HG03039 (cell line): ENCODE measurements around the gene ACP2.

Source experiments
- ATAC-seq: cut with Tn5 transposase; IDR thresholded peaks from one replicate; pipeline ENCODE4 v1.9.1; 2021; ENCODE audit warnings: mild to moderate bottlenecking, moderate library complexity; ENCODE audit not compliant: unreplicated experiment

The ACP2 gene

GRCh38 chr11:47269002-47269828, 20.6 kb upstream of the ACP2 start:
- peak; percentile 45 for ATAC-seq

- ATAC-seq, result no peak
These were observed 19.9 kb upstream of the ACP2 start for GRCh38 chr11:47268448-47269001.

- ATAC-seq, result no peak
These were observed 19.3 kb upstream of the ACP2 start for GRCh38 chr11:47267876-47268275.

DNA sequence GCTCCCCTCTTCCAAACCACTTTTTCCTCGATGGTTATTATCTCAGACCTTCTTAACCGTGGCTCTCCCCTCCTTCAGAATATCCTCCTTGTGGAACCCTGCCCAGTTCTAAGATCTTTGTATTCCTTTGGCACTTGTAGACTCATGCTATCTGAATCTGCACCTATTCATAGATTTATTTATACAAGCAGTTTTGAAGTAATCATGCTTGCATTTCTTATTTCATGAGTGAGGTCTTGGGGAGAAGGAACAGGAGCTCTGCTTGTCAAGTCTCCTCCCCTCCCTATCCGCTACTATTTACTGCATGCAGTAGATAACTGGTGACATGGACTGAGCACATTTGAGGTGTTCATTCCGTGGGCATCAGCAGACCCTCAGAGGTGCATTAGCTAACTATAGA, 15.9 kb upstream of the ACP2 start:
- no peak for ATAC-seq

DNA sequence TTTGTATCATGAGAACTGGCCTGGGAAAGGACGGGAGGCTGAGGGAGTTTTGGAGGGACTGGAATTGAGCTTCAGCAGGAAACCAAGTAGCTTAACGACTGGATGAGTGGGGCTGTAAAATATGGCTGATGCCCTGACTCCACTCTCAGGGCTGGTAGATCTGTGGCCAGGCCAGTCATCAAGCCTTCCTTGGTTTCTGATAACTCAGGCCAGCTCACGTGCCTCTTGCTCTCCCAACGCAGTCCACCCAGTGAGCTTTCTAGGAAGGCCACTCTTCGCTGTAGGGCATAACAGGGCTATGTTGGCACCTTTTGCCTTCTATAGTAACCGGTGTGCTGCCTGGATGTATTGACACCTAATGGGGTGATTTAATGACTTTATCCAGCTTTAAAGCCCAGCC, 15.5 kb upstream of the ACP2 start:
- ATAC-seq, result no peak

DNA sequence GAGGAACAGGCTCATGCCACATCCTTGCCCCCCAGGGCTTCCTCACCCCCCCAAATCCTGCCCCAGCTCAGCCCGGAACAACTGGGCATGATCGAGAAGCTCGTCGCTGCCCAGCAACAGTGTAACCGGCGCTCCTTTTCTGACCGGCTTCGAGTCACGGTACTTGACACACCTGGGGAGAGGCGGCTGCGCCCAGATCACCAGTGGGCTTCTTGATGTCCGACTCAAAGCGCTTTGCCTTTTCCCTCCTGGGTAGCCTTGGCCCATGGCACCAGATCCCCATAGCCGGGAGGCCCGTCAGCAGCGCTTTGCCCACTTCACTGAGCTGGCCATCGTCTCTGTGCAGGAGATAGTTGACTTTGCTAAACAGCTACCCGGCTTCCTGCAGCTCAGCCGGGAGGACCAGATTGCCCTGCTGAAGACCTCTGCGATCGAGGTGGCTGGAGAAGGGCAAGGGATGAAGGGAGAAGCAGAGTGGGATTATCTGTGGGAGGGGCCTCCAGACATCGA, 12.7 kb upstream of the ACP2 start:
- ATAC-seq, result no peak

- ATAC-seq, result no peak
These were observed 11.8 kb upstream of the ACP2 start for GRCh38 chr11:47260366-47260765.

GRCh38 chr11:47259232-47259977, 10.8 kb upstream of the ACP2 start:
- ATAC-seq, result no peak

DNA sequence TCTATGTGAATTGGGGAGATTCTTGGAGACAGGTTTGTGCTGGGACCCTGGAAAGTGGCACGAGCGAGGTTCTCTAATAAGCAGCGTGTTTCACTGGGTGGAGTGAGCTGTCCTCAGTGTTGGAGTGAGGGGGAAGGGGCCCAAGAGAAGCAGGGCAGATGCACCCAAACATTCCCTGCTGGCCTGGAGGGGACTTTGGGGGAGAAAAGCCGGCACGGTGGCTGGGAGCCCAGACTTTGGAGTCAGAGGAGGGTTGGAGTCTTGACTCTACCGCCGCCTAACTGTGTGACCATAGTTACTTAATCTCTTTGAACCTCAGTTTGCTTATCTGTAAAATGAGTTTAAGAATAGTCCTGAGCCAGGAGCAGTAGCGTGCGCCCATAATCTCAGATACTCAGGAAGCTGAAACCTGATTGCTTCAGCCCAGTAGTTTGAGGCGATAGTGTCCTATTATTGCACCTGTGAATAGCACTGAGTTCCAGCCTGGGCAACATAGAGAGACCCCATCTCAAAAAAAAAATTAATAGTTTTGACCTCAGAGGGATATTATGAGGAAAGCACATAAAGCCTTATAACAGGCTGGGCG, 9.8 kb upstream of the ACP2 start:
- ATAC-seq, result no peak

DNA sequence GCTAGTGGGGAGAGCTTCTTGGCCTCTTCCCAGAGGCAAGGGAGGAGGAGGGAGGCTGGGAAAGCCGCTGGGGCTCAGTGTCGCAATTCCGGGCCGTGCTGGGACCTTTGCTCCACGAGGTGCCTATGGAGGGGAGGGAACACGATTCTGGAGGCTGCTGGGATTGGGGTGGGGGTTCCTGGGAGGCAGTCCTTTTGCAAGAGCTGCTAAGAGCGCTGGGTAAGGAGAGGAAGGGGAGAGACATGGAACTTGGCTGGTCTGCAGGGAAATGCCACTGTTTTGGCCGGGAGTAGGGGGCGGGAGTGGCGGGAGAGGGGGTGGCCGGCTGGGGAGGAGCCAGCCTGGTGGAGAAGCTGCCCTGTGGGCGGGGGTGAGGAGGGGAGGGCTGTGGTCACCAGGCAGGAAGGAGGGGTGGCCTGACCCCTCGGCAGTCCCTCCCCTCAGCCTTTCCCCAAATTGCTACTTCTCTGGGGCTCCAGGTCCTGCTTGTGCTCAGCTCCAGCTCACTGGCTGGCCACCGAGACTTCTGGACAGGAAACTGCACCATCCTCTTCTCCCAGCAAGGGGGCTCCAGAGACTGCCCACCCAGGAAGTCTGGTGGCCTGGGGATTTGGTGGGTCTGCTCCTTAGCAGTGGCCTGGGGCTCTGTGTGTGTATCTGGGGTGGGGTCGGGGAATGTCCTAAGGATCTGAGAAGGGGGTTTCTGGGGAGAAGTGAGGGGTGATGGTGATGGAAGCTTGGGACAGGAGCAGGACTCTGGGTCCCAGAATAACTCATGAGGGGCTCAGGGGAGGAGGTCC, 9.1 kb upstream of the ACP2 start, which contains the start of gene NR1H3:
Gene NR1H3 (plus strand): TSS at position 480 of the 800 bp plus-strand sequence. CDS start 1,221 bp downstream, outside the sequence.
- no peak for ATAC-seq

GRCh38 chr11:47257177-47257516, 8.5 kb upstream of the ACP2 start:
- ATAC-seq, result no peak

DNA sequence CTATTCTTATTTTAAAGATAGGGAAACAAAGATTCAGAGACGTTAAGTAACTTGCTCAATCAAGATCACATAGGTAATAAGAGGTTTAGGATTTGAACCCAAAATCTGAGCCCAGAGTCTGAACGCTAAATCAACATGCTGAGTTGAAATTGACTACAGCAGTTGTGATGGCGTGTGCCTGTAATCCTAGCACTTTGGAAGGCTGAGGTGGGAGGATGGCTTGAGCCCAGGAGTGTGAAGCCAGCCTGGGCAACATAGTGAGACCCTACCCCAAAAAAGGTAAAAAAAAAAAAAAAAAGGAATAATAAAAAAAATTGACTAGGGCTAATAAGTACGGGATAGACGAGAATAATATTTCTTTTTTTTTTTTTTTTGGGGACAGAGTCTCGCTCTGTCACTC, 7.8 kb upstream of the ACP2 start:
- ATAC-seq, result no peak

DNA sequence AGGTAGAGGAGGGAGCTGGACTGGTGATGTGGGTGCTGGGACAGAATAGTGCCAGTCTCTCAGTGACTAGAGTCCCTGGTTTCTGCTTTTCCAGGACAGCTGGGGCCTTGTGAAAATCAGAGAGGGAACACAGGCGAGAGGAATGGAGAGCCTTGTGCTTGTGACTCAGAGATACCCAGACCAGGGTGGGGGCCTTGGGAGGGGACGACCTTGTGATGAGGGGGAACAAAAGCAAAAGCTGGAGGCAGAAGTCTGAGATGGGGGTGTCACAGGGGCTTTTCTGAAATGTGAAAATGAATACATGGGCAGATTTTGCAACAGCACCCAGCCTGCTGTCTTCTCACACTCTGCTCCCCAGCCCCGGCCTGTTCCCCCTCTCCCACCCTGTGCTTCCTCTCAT, 5.8 kb upstream of the ACP2 start:
- ATAC-seq, result no peak

DNA sequence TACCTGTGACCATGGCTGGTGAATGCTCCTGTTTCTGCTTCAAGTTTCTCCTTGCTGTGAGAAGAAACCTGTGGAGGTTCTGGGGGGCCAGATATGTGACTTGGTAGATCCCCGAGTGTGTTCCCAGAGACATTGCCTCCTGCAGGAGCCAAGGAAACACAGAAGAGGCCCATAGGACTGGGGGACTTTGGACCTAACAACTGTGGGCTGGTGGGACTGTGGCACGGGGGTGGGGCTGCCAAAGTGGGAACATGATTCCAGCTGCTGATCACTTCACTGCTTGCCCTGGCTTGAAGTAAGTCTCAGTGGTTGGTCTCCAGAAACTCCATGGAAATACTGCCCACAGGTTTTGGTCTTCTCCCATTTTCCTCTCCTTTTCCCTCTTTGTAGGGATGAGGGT, 5.0 kb upstream of the ACP2 start:
- no peak for ATAC-seq

- no peak for ATAC-seq
These were observed 3.1 kb upstream of the ACP2 start for GRCh38 chr11:47251751-47252150.

DNA sequence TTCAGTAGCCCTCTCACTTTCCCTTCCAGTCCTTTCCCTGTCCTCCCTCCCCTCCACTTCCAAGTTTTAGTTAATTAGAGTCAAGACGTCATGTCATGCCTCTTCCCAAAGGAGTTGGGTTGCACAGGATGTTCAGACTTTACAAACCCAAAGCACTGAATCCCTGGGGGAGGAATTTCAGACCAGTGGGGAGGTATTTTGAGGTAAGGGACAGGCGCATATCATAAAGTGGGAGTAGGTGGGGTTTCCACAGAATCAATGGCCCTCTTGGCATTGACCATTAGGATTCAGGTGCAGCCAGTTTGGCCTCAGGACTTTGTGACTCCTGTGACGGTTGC, 733 bp upstream of the ACP2 start:
- ATAC-seq, result no peak

- ATAC-seq, result peak; percentile 21
These were observed 330 bp downstream of the ACP2 start for GRCh38 chr11:47248304-47248663.

DNA sequence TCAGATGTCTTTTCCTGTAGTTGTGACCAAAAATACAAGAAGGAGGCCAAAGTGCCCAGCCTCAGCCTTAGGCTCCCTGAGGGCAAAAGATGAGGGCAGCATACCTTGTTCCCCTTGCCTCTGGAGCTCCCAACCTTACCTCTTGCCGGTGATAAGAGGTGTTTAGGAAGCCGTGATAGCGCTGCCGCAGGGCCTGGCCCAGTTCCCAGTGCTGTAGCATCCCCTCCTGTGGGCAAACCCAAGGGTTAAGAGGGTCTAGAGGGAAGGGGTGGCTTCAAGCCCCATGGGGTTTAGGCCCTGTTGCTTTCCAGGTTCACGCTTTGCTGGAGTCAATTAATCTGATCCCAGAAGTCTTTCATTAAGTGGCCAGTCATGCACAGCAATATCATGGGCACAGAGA, 1.1 kb downstream of the ACP2 start:
- no peak for ATAC-seq

- no peak for ATAC-seq
These were observed 2.8 kb downstream of the ACP2 start for GRCh38 chr11:47245611-47246357.
